ENCODE data around the gene SPATA20.

The SPATA20 gene

GRCh38 chr17:50604513-50604912, 57.5 kb downstream of the SPATA20 start:
- H4K20me1 ChIP-seq (ENCODE audit: insufficient read depth): no peaks in the 10 kb centered on the region
- no peak for TF ChIP-seq CTCF (conservative IDR thresholded peaks at IDR 0.05; ENCODE audit: low read depth, low read length)
- peaks cover 5% of the 10 kb centered on the region for H3K4me1 ChIP-seq (ENCODE audit: low read depth, poor library complexity, severe bottlenecking)
- no peak overlapping the region for H3K9ac ChIP-seq
- H2AFZ ChIP-seq (ENCODE audit: low read depth): no peak overlapping the region
- no peak overlapping the region for H3K4me3 ChIP-seq (IDR thresholded peaks at IDR 0.05; ENCODE audit: insufficient read depth, low read depth, low read length)
- H3K27ac ChIP-seq: no peak overlapping the region
- no peak overlapping the region for H3K4me2 ChIP-seq
- no peaks in the 10 kb centered on the region for H3K79me2 ChIP-seq (ENCODE audit: insufficient read depth, low read depth)
- H3K27me3 ChIP-seq (ENCODE audit: insufficient read depth, low read depth): peaks cover 96% of the 10 kb centered on the region
- no peaks in the 10 kb centered on the region for H3K36me3 ChIP-seq (ENCODE audit: insufficient read depth)

- Histone ChIP-seq H4K20me1 (ENCODE audit: insufficient read depth) (no peaks in the 10 kb centered on the region), H3K79me2 (ENCODE audit: insufficient read depth, low read depth) (no peaks in the 10 kb centered on the region), H3K9ac (no peak overlapping the region), H3K27me3 (ENCODE audit: insufficient read depth, low read depth) (peaks cover 99% of the 10 kb centered on the region), H3K27ac (no peak overlapping the region), H3K4me3 (IDR thresholded peaks at IDR 0.05; ENCODE audit: insufficient read depth, low read depth, low read length) (no peak overlapping the region), H3K4me1 (ENCODE audit: low read depth, poor library complexity, severe bottlenecking) (peaks cover 5% of the 10 kb centered on the region), H2AFZ (ENCODE audit: low read depth) (no peak overlapping the region), H3K36me3 (ENCODE audit: insufficient read depth) (no peaks in the 10 kb centered on the region), H3K4me2 (no peak overlapping the region)
- no peak for TF ChIP-seq CTCF (conservative IDR thresholded peaks at IDR 0.05; ENCODE audit: low read depth, low read length)
Observed at GRCh38 chr17:50605429-50605828, 58.5 kb downstream of the SPATA20 start.
